Natural killer cell treated with Interleukin-12 subunit alpha and Interleukin-12 subunit beta and Interleukin-15 and Interleukin-18, amount 100 ng/mL, for 72 hours (primary cell): Measurements from ENCODE around the gene PLA2G5. TPM values are rescaled to one million over a fixed set of nuclear protein-coding genes. Genes with fewer than 3 reads are reported as not detected.

Experiments
- ATAC-seq, 2 donors: fragments of 150-1000 bp; cut with Tn5 transposase in 1 of 2; sonication (Bioruptor Pico), chemical (Tn5 transposase) in 1 of 2; 2 replicates each; pipeline ENCODE4 v1.10.0; 2021
- DNase-seq: peaks from one replicate; pipeline ENCODE4 v3.0.0; 2022; ENCODE audit warnings: low spot score
- H3K27ac Mint-ChIP-seq, 2 donors: 1 replicate in 1 of 2; 2 replicates in 1 of 2; pipeline ENCODE4 v1.8.0; 2022; ENCODE audit warnings: mixed read lengths in 2 of 2, mild to moderate bottlenecking in 1 of 2, moderate library complexity in 1 of 2
- H3K27me3 Mint-ChIP-seq, 2 donors: 1 replicate in 1 of 2; 2 replicates in 1 of 2; pipeline ENCODE4 v1.8.0; 2022; ENCODE audit warnings: mixed read lengths in 2 of 2
- H3K36me3 Mint-ChIP-seq: one replicate; pipeline ENCODE4 v1.8.0; 2022; ENCODE audit warnings: mixed read lengths
- H3K4me1 Mint-ChIP-seq, 2 donors: 1 replicate in 1 of 2; 2 replicates in 1 of 2; pipeline ENCODE4 v1.8.0; 2022; ENCODE audit warnings: low read depth in 2 of 2, mixed read lengths in 2 of 2, mild to moderate bottlenecking in 1 of 2
- H3K4me3 Mint-ChIP-seq: one replicate; pipeline ENCODE4 v1.8.0; 2022; ENCODE audit warnings: mixed read lengths
- H3K9me3 Mint-ChIP-seq: 2 replicates; pipeline ENCODE4 v1.8.0; 2022; ENCODE audit warnings: mixed read lengths
- total RNA-seq, 2 donors: library from RNA; stranded (reverse); gene quantifications; one replicate each; pipeline ENCODE4 v1.2.3, GENCODE V29; 2022

Gene PLA2G5
- total RNA-seq, 2 donors from 2014 or later, result not detected

GRCh38 chr1:20139776-20140612 is 70.0 kb downstream of the PLA2G5 start:
- no peaks in the 10 kb centered on the region for H3K36me3 Mint-ChIP-seq
- DNase-seq (no peak), ATAC-seq (no peak)
- H3K4me1 Mint-ChIP-seq, result no peaks in the 10 kb centered on the region
- no peak overlapping the region for H3K27ac Mint-ChIP-seq
- no peak overlapping the region for H3K4me3 Mint-ChIP-seq
- H3K27me3 Mint-ChIP-seq, result peaks cover 0 to 3% of the 10 kb centered on the region in 2 donors
- H3K9me3 Mint-ChIP-seq, result no peaks in the 10 kb centered on the region

- ATAC-seq, result no peak
- Mint-ChIP-seq H3K4me3 (no peak overlapping the region), H3K4me1 (no peaks in the 10 kb centered on the region), H3K9me3 (no peaks in the 10 kb centered on the region), H3K36me3 (no peaks in the 10 kb centered on the region), H3K27me3 (peaks cover 0 to 3% of the 10 kb centered on the region in 2 donors), H3K27ac (no peak overlapping the region)
- no peak for DNase-seq
Observed at GRCh38 chr1:20141001-20141400, 71.0 kb downstream of the PLA2G5 start.

- H3K4me3 Mint-ChIP-seq, result no peak overlapping the region
- no peaks in the 10 kb centered on the region for H3K9me3 Mint-ChIP-seq
- no peaks in the 10 kb centered on the region for H3K36me3 Mint-ChIP-seq
- H3K4me1 Mint-ChIP-seq, result no peaks in the 10 kb centered on the region
- no peak overlapping the region for H3K27ac Mint-ChIP-seq
- H3K27me3 Mint-ChIP-seq, result peaks cover 0 to 3% of the 10 kb centered on the region in 2 donors
- DNase-seq (no peak), ATAC-seq (no peak)
Observed at GRCh38 chr1:20141466-20141865, 71.5 kb downstream of the PLA2G5 start.

Other genes starting within 250 kb of the PLA2G5 start
- 10 to 100 TPM; 11.6 to 27.4 TPM for gene OTUD3, start 187.8 kb upstream of the PLA2G5 start, total RNA-seq
- gene PLA2G2E, start 146.6 kb upstream of the PLA2G5 start, total RNA-seq, result not detected
- not detected for gene PLA2G2A, start 90.6 kb upstream of the PLA2G5 start, total RNA-seq
- not detected for gene PLA2G2D, start 49.3 kb downstream of the PLA2G5 start, total RNA-seq
- gene PLA2G2F, start 69.1 kb downstream of the PLA2G5 start, total RNA-seq, result not detected
- under 1 TPM; 0.26 to 0.56 TPM for gene UBXN10, start 115.9 kb downstream of the PLA2G5 start, total RNA-seq
- gene PLA2G2C, start 116.3 kb downstream of the PLA2G5 start, total RNA-seq, result under 1 TPM in 1 of 2 donors, not detected in 1; 0.17 TPM
- not detected for gene VWA5B1, start 220.7 kb downstream of the PLA2G5 start, total RNA-seq